GM12878 (cell line): ENCODE data around the gene NCAN. TPM values are rescaled to one million over a fixed set of nuclear protein-coding genes. Genes with fewer than 3 reads are reported as not detected.

Source experiments
- ASH2L ChIP-seq: fragments of 300-600, 200-600 bp; sonication (generic); IDR thresholded peaks from 2 replicates; pipeline ENCODE4 v1.6.1; 2017; ENCODE audit warnings: low read depth, mild to moderate bottlenecking, borderline replicate concordance
- CBX3 ChIP-seq: fragments of 200-600 bp; sonication (generic); IDR thresholded peaks from 2 replicates; pipeline ENCODE4 v1.6.1; 2016; ENCODE audit warnings: low read depth, borderline replicate concordance
- CHD1 ChIP-seq: IDR thresholded peaks from 2 replicates; pipeline ENCODE4 v1.6.1; 2012; ENCODE audit warnings: low read depth, low read length, improper control_type of control experiment
- EP300 ChIP-seq, 2 experiments: fragments of 150-350 bp in 1 of 2; IDR thresholded peaks; 2 replicates each; pipeline ENCODE4 v1.6.1; 2011 to 2012; ENCODE audit warnings: low read depth in 2 of 2, low read length in 2 of 2, borderline replicate concordance in 1 of 2, improper control_type of control experiment in 1 of 2, inconsistent platforms in 1 of 2; ENCODE audit not compliant: control insufficient read depth in 1 of 2
- IKZF1 ChIP-seq: fragments of 450-650 bp; conservative IDR thresholded peaks from 2 replicates; pipeline ENCODE4 v1.6.1; 2017; ENCODE audit warnings: antibody characterized with exemption, mild to moderate bottlenecking
- NR2C1 ChIP-seq: fragments of 450-650 bp; IDR thresholded peaks from 2 replicates; pipeline ENCODE4 v1.6.1; 2017; ENCODE audit warnings: antibody characterized with exemption, mild to moderate bottlenecking, moderate library complexity
- RAD51 ChIP-seq: fragments of 450-650 bp; IDR thresholded peaks from 2 replicates; pipeline ENCODE4 v1.6.1; 2016; ENCODE audit warnings: moderate library complexity, mild to moderate bottlenecking, inconsistent platforms
- RELA ChIP-seq: fragments of 450-650 bp; IDR thresholded peaks from 2 replicates; pipeline ENCODE4 v1.8.0; 2014; ENCODE audit warnings: borderline replicate concordance; ENCODE audit not compliant: partially characterized antibody
- SIN3A ChIP-seq: IDR thresholded peaks from 2 replicates; pipeline ENCODE4 v1.6.1; 2012; ENCODE audit warnings: low read depth, low read length, improper control_type of control experiment
- SMC3 ChIP-seq: IDR thresholded peaks from 2 replicates; pipeline ENCODE4 v1.6.1; 2011; ENCODE audit warnings: low read length, improper control_type of control experiment, borderline replicate concordance
- STAT3 ChIP-seq: IDR thresholded peaks from 2 replicates; pipeline ENCODE4 v1.6.1; 2011; ENCODE audit warnings: low read depth, low read length, improper control_type of control experiment
- ZNF217 ChIP-seq: fragments of 450-650 bp; IDR thresholded peaks from 2 replicates; pipeline ENCODE4 v1.6.1; 2017; ENCODE audit warnings: antibody characterized with exemption, mild to moderate bottlenecking
- ZNF24 ChIP-seq: fragments of 450-650 bp; IDR thresholded peaks from 2 replicates; pipeline ENCODE4 v1.6.1; 2017; ENCODE audit warnings: antibody characterized with exemption, mild to moderate bottlenecking
- polyA plus RNA-seq, 11 experiments: library from polyadenylated mRNA; depleted of rRNA in 4 of 11; unstranded in 6 of 11; stranded (reverse) in 5 of 11; fragments of >200 nt; fragmentation: Nextera tagmentation in 4 of 11; fragmentation: Illumina TruSeq in 1 of 11; extraction: Ambion mirVana in 4 of 11; extraction: Trizol in 1 of 11; gene quantifications; 1 replicate in 1 of 11; 2 replicates in 10 of 11; pipeline versions ENCODE4 v1.2.1 to v1.2.3, GENCODE V29; 2011 to 2016; ENCODE audit warnings: inconsistent platforms in 2 of 11, missing spikeins in 2 of 11, low read depth in 1 of 11
- total RNA-seq, 4 experiments: library from RNA; depleted of rRNA in 3 of 4; stranded (reverse); fragments of >200 nt in 3 of 4; fragmentation: Illumina TruSeq in 1 of 4; extraction: Trizol in 1 of 4; gene quantifications; 2 replicates each; pipeline versions ENCODE4 v1.2.1 to v1.2.3, GENCODE V29; 2013 to 2021
- TF ChIP-seq, protein P1 (sequence below): IDR thresholded peaks from 2 replicates; pipeline ENCODE4 v1.6.1; 2012; ENCODE audit warnings: low read length, inconsistent platforms
- TF ChIP-seq, protein P2 (sequence below): fragments of 450-650 bp; formaldehyde crosslinking; IDR thresholded peaks from 2 replicates; pipeline ENCODE4 v1.4.0; 2020; ENCODE audit warnings: mild to moderate bottlenecking, moderate library complexity
- TF ChIP-seq, protein P3 (sequence below): fragments of 450-650 bp; IDR thresholded peaks from 2 replicates; pipeline ENCODE4 v1.6.1; 2018; ENCODE audit warnings: borderline replicate concordance, mild to moderate bottlenecking; ENCODE audit not compliant: partially characterized antibody

Gene NCAN
- total and polyA plus RNA-seq, 10 of the 15 experiments (the other 5 are each of a cell fraction or from before 2014, with no cell fraction given), result 0.02 to 0.34 (median 0.12) TPM; not detected in 1

DNA sequence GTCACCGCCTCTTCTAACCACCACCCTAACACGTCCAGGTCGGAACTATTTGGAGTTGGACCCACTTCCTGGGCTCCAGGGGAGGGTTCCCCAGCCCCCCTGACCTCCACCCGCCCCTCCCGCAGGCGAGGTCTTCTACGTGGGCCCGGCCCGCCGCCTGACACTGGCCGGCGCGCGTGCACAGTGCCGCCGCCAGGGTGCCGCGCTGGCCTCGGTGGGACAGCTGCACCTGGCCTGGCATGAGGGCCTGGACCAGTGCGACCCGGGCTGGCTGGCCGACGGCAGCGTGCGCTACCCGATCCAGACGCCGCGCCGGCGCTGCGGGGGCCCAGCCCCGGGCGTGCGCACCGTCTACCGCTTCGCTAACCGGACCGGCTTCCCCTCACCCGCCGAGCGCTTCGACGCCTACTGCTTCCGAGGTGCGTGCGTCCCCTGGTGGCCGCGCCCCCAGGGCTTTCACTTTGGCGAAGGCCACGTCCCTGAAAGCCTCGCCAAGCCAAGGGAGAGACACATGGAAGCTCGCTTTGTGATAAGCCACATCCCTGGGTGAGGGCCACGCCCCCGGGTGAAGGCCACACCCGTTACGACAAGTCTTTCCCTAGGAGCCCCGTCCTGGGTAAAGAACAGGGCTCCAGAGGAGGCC lies 13.2 kb downstream of the NCAN start (continued):
- TF ChIP-seq, protein P1, sequence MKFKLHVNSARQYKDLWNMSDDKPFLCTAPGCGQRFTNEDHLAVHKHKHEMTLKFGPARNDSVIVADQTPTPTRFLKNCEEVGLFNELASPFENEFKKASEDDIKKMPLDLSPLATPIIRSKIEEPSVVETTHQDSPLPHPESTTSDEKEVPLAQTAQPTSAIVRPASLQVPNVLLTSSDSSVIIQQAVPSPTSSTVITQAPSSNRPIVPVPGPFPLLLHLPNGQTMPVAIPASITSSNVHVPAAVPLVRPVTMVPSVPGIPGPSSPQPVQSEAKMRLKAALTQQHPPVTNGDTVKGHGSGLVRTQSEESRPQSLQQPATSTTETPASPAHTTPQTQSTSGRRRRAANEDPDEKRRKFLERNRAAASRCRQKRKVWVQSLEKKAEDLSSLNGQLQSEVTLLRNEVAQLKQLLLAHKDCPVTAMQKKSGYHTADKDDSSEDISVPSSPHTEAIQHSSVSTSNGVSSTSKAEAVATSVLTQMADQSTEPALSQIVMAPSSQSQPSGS, result no peak
- TF ChIP-seq, protein P2, sequence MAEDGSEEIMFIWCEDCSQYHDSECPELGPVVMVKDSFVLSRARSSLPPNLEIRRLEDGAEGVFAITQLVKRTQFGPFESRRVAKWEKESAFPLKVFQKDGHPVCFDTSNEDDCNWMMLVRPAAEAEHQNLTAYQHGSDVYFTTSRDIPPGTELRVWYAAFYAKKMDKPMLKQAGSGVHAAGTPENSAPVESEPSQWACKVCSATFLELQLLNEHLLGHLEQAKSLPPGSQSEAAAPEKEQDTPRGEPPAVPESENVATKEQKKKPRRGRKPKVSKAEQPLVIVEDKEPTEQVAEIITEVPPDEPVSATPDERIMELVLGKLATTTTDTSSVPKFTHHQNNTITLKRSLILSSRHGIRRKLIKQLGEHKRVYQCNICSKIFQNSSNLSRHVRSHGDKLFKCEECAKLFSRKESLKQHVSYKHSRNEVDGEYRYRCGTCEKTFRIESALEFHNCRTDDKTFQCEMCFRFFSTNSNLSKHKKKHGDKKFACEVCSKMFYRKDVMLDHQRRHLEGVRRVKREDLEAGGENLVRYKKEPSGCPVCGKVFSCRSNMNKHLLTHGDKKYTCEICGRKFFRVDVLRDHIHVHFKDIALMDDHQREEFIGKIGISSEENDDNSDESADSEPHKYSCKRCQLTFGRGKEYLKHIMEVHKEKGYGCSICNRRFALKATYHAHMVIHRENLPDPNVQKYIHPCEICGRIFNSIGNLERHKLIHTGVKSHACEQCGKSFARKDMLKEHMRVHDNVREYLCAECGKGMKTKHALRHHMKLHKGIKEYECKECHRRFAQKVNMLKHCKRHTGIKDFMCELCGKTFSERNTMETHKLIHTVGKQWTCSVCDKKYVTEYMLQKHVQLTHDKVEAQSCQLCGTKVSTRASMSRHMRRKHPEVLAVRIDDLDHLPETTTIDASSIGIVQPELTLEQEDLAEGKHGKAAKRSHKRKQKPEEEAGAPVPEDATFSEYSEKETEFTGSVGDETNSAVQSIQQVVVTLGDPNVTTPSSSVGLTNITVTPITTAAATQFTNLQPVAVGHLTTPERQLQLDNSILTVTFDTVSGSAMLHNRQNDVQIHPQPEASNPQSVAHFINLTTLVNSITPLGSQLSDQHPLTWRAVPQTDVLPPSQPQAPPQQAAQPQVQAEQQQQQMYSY (CRISPR knock-in tag), result no peak
- TF ChIP-seq RELA (no peak), RAD51 (no peak), SIN3A (no peak), STAT3 (no peak), SMC3 (peak; percentile 60), ZNF24 (no peak), CHD1 (no peak), NR2C1 (no peak), IKZF1 (peak; percentile 82), EP300 (IDR thresholded peaks at IDR 0.05; ENCODE audit: borderline replicate concordance in 1 of 2, control insufficient read depth in 1 of 2, low read depth in 2 of 2, low read length in 2 of 2) (no peak), CBX3 (no peak), ZNF217 (no peak; the same call in 1 of the 2 replicates), ASH2L (no peak)
- TF ChIP-seq, protein P3, sequence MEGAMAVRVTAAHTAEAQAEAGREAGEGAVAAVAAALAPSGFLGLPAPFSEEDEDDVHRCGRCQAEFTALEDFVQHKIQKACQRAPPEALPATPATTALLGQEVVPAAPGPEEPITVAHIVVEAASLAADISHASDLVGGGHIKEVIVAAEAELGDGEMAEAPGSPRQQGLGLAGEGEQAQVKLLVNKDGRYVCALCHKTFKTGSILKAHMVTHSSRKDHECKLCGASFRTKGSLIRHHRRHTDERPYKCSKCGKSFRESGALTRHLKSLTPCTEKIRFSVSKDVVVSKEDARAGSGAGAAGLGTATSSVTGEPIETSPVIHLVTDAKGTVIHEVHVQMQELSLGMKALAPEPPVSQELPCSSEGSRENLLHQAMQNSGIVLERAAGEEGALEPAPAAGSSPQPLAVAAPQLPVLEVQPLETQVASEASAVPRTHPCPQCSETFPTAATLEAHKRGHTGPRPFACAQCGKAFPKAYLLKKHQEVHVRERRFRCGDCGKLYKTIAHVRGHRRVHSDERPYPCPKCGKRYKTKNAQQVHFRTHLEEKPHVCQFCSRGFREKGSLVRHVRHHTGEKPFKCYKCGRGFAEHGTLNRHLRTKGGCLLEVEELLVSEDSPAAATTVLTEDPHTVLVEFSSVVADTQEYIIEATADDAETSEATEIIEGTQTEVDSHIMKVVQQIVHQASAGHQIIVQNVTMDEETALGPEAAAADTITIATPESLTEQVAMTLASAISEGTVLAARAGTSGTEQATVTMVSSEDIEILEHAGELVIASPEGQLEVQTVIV, result no peak
